Rectal smooth muscle tissue (tissue), 1 donor: ENCODE results near the gene MUL1.
"Not testable (repeated sequence)": the region's sequence is repeated elsewhere in the genome, so short reads cannot be mapped to it uniquely, and the experiment has no call there.

ENCODE experiments used
- H3K27ac ChIP-seq: one replicate; pipeline ENCODE4 v1.7.0; 2013; ENCODE audit warnings: low read depth, low read length, inconsistent platforms
- H3K27me3 ChIP-seq: one replicate; pipeline ENCODE4 v1.7.0; 2013; ENCODE audit warnings: low read length; ENCODE audit not compliant: control insufficient read depth, insufficient read depth
- H3K36me3 ChIP-seq: one replicate; pipeline ENCODE4 v1.7.0; 2013; ENCODE audit warnings: low read length; ENCODE audit not compliant: control insufficient read depth, insufficient read depth
- H3K4me1 ChIP-seq: one replicate; pipeline ENCODE4 v1.7.0; 2013; ENCODE audit warnings: low read length; ENCODE audit not compliant: control insufficient read depth, insufficient read depth
- H3K4me3 ChIP-seq: one replicate; pipeline ENCODE4 v1.7.0; 2013; ENCODE audit warnings: low read length
- H3K9ac ChIP-seq: one replicate; pipeline ENCODE4 v1.7.0; 2013; ENCODE audit warnings: low read length

MUL1 gene

DNA sequence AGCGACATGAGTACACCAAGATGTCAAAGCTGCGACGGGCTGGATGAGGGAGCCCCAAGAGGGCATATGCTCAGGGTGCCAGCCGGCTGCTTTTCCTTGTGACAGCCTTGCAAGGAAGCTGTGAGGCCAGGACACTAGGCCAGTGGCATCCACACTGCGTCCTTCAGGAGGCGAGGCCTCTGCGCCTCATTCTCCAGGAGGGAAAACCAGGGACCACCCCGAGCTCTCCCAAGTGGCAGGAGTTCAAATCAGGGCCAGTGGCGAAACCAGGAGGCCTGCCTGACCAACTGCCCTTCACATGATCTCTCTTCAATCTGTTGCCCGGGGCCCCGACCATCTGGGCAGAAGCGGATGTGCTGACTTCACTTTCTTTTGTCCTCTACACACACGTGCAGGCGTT, 8.2 kb downstream of the MUL1 start:
- no peaks in the 10 kb centered on the region for H3K4me1 ChIP-seq
- H3K36me3 ChIP-seq: peaks cover 32% of the 10 kb centered on the region
- no peak overlapping the region for H3K4me3 ChIP-seq
- H3K27me3 ChIP-seq: no peaks in the 10 kb centered on the region
- H3K9ac ChIP-seq: no peak overlapping the region
- no peak overlapping the region for H3K27ac ChIP-seq

DNA sequence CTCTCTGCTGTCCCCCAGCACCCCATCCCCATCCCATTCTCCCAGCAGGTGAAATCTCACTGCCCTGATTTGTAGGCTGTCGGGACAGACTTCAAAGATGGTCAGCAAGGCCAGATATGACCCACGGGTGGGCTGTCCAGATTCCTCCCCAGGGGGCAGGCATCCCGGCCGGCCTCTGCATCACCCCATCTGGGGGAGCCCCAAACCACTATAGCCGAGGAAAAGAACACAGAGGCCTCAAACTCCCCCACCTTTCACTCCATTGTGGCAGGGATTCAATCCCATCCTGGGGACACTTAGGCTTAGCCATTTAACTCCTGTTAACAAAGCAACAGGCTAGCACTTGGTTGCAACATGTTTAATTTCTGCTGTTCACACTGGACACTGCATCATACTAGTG, 8.8 kb downstream of the MUL1 start:
- Histone ChIP-seq H3K27ac (no peak overlapping the region), H3K27me3 (no peaks in the 10 kb centered on the region), H3K4me3 (no peak overlapping the region), H3K36me3 (peaks cover 32% of the 10 kb centered on the region), H3K4me1 (no peaks in the 10 kb centered on the region), H3K9ac (no peak overlapping the region)

DNA sequence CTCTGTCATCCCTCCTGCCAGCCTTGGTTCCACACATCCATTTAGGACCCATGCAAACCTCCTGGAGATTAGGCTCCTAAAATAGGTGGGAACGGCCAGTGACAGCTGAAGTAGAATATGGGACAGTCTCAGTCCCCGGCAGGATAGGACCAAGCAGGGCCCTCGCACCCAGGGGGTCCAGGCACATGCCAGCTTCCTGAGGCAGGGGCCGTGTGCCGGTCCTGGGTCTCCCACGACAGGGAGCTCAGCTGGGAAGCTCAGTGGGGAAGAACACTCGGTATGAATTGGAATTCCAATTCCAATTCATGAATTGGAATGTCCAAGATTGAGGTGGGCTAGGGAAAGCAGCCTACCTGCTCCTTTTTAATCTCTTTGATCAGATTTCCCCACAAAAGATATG, 9.8 kb downstream of the MUL1 start:
- H3K4me3 ChIP-seq: no peak overlapping the region
- no peak overlapping the region for H3K9ac ChIP-seq
- no peak overlapping the region for H3K27ac ChIP-seq
- no peaks in the 10 kb centered on the region for H3K4me1 ChIP-seq
- no peaks in the 10 kb centered on the region for H3K27me3 ChIP-seq
- peaks cover 32% of the 10 kb centered on the region for H3K36me3 ChIP-seq

DNA sequence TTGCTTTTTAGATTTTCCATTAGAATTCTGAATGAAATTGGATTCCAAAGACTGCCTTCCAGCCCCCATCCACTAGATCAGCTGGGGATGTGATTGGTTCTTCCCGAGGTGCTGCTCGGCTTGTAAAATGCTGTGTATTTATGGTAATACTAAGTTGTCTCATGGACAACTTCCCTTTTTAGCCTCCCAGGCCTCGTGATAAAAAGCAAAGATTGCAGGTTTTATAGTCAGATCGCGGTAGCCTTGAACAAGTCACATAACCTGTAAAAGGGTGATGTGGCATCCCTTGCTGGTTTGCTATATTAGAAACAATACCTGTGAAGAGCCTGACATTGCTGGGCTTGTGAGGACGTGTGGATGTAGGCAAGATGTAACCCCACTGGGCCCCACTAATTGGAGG, 10.4 kb downstream of the MUL1 start:
- H3K4me3 ChIP-seq: no peak overlapping the region
- H3K9ac ChIP-seq: no peak overlapping the region
- H3K27ac ChIP-seq: no peak overlapping the region
- no peaks in the 10 kb centered on the region for H3K27me3 ChIP-seq
- H3K36me3 ChIP-seq: peaks cover 32% of the 10 kb centered on the region
- H3K4me1 ChIP-seq: no peaks in the 10 kb centered on the region

DNA sequence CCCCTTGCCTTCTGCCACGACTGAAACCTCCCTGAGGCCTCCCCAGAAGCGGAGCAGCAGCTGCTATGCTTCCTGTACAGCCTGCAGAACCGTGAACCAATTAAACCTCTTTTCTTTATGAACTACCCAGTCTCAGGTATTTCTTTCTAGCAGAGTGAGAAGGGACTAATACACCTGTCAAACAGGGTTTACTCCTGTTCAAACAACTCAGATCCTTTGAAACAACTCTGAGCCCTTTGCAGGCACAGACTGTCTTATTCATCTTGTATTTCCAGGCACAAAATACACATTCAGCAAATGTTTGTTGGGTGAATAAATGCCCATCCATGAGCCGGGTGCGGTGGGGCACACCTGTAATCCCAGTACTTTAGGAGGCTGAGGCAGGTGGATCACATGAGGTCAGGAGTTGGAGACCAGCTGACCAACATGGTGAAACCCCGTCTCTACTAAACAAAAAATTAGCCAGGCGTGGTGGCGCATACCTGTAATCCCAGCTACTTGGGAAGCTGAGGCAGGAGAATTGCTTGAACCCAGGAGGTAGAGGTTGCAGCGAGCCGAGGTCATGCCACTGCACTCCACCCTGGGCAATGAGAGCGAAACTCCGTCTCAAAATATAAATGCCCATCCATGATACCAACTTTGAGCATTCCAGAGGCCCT, 11.1 kb downstream of the MUL1 start:
- not testable (repeated sequence) for H3K9ac ChIP-seq, H3K4me1 ChIP-seq, H3K27me3 ChIP-seq, H3K4me3 ChIP-seq, H3K27ac ChIP-seq
- H3K36me3 ChIP-seq: peaks cover 26% of the 10 kb centered on the region

DNA sequence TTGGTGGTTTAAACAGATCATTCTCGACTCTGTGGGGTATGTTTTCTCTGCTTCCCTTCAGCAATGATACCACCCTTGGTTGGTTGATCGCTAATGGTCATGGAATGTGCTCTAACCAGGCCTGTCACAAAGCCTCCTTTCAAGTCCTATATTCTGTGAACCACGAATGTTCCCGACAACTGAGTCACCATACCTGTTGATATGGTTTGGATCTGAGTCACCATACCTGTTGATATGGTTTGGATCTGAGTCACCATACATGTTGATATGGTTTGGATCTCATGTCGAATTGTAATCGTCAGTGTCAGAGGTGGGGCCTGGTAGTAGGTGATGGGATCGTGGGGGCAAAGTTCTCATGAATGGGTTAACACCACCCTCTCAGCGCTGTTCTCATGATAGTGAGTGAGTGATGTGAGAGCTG, 11.7 kb downstream of the MUL1 start:
- no peaks in the 10 kb centered on the region for H3K4me1 ChIP-seq
- peaks cover 20% of the 10 kb centered on the region for H3K36me3 ChIP-seq
- H3K27ac ChIP-seq: no peak overlapping the region
- no peaks in the 10 kb centered on the region for H3K27me3 ChIP-seq
- no peak overlapping the region for H3K4me3 ChIP-seq
- H3K9ac ChIP-seq: no peak overlapping the region

DNA sequence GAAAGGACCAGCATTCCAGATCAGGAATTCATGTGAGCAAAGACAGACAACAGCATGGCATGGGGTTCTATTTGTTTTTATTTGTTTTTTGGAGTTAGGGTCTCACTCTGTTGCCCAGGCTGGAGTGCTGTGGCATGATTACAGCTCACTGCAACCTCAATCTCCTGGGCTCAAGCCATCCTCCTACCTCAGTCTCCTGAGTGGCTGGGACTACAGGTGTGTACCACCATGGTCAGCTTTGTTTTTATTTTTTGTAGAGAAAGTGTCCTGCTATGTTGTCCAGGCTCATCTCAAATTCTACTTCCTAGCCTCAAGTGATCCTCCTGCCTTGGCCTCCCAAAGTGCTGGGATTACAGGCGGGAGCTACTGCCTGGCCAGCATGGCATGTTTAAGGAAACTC, 12.3 kb downstream of the MUL1 start:
- no peaks in the 10 kb centered on the region for H3K27me3 ChIP-seq
- H3K4me3 ChIP-seq: no peak overlapping the region
- H3K36me3 ChIP-seq: peaks cover 14% of the 10 kb centered on the region
- no peaks in the 10 kb centered on the region for H3K4me1 ChIP-seq
- no peak overlapping the region for H3K27ac ChIP-seq
- no peak overlapping the region for H3K9ac ChIP-seq

DNA sequence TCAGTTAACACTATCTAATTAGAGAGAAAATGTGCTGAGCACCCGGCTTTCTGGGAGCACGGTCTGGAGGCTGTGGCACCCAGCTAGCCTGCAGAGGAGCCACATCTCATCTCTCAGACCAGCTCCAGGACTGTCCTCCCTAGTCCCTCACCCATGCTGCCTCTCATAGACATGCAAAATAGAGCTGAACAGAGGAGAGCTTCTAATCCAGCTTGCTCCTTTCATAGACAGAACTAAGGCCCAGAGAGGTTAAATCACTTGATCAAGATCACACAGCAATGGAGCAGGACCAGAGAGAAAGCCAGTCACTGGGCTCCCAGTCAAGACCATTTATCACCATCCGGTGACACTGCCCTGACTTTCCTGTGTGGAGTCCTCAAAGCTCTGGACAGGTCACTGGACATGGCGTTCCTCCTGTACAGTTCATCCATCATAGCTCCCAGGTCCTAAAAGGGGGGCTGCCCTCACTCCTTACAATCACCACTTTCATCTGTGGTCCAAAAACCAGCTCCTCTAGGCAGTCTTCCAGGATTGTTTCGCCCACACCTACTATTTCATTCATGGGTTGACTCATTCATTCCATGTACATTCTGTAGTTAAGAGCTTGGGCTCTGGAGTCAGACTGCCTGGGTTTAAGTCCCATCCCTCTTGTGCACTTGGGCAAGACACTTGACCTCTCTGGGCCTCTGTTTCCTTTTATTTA, 13.2 kb downstream of the MUL1 start:
- Histone ChIP-seq H3K27me3 (no peaks in the 10 kb centered on the region), H3K27ac (no peak overlapping the region), H3K9ac (no peak overlapping the region), H3K36me3 (peaks cover 6% of the 10 kb centered on the region), H3K4me1 (no peaks in the 10 kb centered on the region), H3K4me3 (no peak overlapping the region)

DNA sequence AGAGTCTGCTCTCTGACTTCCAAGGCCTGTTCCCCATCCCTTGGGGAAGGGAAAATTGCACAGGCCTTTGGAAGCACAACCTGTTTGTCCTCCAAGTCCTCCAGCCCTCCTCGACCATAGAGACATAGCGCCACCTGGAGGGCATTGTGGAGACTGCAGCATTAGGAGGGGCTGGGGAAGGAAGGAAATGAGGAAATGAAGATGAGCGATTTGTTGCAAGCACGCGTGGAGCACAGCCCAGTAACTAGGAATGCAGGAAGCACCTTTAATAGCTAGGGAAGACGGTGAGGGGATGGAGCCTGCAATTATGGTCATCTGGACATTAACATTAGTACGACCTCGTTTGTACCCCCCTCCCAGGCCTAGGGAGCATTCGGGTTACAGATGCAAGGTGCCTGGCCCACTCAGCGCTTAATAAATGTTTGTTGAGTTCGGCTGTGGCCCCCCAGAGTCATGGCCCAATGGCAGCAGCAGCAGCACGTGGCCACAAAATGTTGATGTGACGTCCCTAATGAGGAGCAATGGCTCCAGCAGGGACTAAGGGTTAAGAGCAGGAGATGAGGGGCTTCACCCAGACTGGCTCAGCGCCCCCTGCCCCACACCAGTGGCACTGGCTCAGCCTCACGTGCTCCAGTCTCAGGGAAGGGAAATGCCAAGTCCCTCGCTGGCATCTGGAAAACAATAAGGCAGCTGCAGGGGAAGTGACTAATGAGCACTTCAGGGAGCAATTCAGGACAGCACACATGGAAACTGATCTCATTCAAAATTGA, 13.9 kb downstream of the MUL1 start:
- peak overlapping the region; percentile 38 for H3K4me3 ChIP-seq
- H3K27ac ChIP-seq: no peak overlapping the region
- no peak overlapping the region for H3K9ac ChIP-seq

DNA sequence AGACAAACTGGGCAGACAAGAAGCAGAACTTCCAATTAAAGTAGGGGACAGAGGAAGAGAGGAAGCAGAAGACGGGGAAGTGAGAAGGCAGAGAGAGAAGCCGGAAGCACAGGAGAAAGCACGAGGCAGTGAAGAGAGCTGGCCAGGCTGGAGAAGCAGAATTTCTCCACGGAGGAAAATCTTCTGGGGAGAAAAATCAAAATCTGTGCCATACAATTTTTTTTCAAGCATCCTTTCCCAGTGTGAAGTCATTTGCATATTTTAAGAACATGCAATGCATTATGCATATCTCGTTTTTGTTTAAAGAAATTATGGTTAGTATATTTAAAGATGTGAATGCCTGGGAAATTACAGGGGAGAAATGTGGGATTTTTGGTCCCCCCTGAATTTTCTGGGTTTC, 14.6 kb downstream of the MUL1 start:
- H3K4me1 ChIP-seq: no peaks in the 10 kb centered on the region
- no peaks in the 10 kb centered on the region for H3K27me3 ChIP-seq
- no peak overlapping the region for H3K9ac ChIP-seq
- H3K4me3 ChIP-seq: no peak overlapping the region
- H3K27ac ChIP-seq: no peak overlapping the region
- no peaks in the 10 kb centered on the region for H3K36me3 ChIP-seq

More for the DNA sequence above, 13.9 kb downstream of the MUL1 start:
- Histone ChIP-seq H3K27me3 (no peaks in the 10 kb centered on the region), H3K4me1 (no peaks in the 10 kb centered on the region), H3K36me3 (peaks cover 3% of the 10 kb centered on the region)

DNA sequence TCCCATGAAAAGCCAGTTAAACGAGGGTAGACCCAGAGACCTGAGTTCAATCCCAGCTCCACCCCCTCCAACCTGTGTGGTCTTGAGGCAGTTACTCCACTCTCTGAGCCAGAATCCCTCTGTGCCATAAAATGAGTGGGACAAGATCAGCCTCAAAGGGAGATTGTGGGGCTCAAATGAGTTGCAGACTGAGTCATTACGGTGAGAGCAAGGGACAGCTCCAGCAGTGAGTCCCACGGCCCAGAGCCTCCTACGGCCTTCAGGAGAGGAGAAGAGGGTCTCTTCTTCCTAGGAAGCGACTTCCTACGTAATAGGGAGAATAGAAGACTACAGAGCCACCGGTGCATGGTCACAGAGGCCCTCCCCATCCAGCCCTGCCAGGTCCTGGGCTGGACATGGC, 15.2 kb downstream of the MUL1 start:
- Histone ChIP-seq H3K4me1 (no peaks in the 10 kb centered on the region), H3K36me3 (no peaks in the 10 kb centered on the region), H3K27ac (no peak overlapping the region), H3K9ac (no peak overlapping the region), H3K27me3 (no peaks in the 10 kb centered on the region), H3K4me3 (no peak overlapping the region)

DNA sequence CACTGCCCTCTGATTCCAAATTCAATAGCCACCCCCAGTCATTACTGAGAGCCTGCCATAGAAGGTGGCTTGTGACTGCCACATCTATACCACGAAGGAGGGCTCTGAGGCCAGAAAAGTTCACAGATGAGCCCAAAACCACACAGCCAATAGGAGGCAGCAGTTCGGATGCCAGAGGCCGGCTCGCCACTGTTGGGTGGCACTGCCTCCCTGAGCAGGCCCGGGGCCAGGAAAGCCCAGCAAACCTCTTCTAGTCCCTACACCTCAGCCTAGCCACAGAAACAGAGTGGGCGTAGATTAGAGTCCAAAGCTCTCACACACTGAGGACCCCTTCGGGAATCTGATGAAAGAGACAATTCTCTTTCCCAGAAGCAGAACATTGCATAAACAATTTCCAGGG, 16.1 kb downstream of the MUL1 start:
- Histone ChIP-seq H3K27ac (no peak overlapping the region), H3K27me3 (no peaks in the 10 kb centered on the region)

More for the DNA sequence above, 16.1 kb downstream of the MUL1 start:
- Histone ChIP-seq H3K36me3 (no peaks in the 10 kb centered on the region), H3K9ac (no peak overlapping the region), H3K4me3 (no peak overlapping the region), H3K4me1 (no peaks in the 10 kb centered on the region)
